Brain microvascular endothelial cell (primary cell): ENCODE measurements around the gene SLC35E2B.

Source experiments
- DNase-seq: peaks from one replicate; pipeline ENCODE4 v3.0.0-alpha.2; 2020
- H3K27ac ChIP-seq: fragments of 250-450 bp; sonication (Bioruptor Pico); 2 replicates; pipeline ENCODE4 v1.5.1; 2020; ENCODE audit warnings: mild to moderate bottlenecking, moderate library complexity
- H3K27me3 ChIP-seq: fragments of 250-450 bp; sonication (Bioruptor Pico); replicated peaks from 2 replicates; pipeline ENCODE4 v1.5.1; 2020; ENCODE audit warnings: mild to moderate bottlenecking
- H3K36me3 ChIP-seq: fragments of 250-450 bp; sonication (Bioruptor Pico); replicated peaks from 2 replicates; pipeline ENCODE4 v1.5.1; 2020; ENCODE audit warnings: mild to moderate bottlenecking
- H3K4me3 ChIP-seq: 2 replicates; pipeline ENCODE4 v1.5.1; 2011; ENCODE audit warnings: low read depth, mild to moderate bottlenecking, control low read depth, low read length, moderate library complexity
- in situ Hi-C: cut with HindIII; loops from 2 replicates; pipeline ENCODE4 v1.10.0; 2017; ENCODE audit warnings: low sequenced_read_pairs, low pct_ligation_motif_present
- TF ChIP-seq, protein P1 (sequence below): IDR thresholded peaks from 2 replicates; pipeline ENCODE4 v1.5.1; 2011; ENCODE audit warnings: low read depth, mild to moderate bottlenecking, moderate library complexity, low read length, control low read depth, inconsistent platforms; ENCODE audit errors: missing control alignments

SLC35E2B gene

DNA sequence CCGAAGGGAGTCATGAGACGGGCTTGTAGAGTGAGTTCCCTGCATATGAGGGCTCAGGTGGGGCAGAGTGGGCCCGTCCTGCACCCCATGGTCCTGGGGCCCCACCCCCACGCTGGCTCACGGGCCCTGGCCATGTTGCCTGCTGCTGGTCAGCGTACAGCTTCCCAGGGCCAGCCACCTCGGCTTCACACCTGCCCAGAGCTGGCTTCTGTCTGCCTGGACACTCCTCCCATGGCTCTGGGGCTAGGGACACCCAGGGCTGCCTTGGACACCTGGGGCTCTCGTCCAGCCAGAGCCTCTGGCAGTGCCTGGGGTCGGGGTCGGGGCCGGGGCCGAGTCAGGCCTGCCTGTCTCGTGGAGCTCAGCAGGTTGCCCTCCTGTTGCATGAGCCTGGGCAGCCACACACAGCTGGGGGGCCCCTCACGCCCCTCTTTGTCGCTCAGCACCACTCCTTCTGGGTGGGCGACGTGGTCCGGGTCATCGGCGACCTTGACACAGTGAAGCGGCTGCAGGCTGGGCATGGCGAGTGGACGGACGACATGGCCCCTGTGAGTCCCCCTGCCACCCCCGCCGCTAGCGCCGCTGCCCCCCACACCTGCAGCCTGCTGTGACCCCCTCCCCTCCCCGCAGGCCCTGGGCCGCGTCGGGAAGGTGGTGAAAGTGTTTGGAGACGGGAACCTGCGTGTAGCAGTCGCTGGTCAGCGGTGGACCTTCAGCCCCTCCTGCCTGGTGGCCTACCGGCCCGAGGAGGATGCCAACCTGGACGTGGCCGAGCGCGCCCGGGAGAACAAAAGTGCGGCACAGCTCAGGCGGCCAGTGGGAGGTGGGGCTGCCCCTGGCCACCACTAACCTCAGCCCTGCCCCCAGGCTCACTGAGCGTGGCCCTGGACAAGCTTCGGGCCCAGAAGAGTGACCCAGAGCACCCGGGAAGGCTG, 66.1 kb downstream of the SLC35E2B start:
- H3K36me3 ChIP-seq = peaks cover 4% of the 10 kb centered on the region
- H3K4me3 ChIP-seq = no peak overlapping the region
- no peak for DNase-seq
- no peak overlapping the region for H3K27ac ChIP-seq
- peaks cover 8% of the 10 kb centered on the region for H3K27me3 ChIP-seq
- TF ChIP-seq, protein P1, sequence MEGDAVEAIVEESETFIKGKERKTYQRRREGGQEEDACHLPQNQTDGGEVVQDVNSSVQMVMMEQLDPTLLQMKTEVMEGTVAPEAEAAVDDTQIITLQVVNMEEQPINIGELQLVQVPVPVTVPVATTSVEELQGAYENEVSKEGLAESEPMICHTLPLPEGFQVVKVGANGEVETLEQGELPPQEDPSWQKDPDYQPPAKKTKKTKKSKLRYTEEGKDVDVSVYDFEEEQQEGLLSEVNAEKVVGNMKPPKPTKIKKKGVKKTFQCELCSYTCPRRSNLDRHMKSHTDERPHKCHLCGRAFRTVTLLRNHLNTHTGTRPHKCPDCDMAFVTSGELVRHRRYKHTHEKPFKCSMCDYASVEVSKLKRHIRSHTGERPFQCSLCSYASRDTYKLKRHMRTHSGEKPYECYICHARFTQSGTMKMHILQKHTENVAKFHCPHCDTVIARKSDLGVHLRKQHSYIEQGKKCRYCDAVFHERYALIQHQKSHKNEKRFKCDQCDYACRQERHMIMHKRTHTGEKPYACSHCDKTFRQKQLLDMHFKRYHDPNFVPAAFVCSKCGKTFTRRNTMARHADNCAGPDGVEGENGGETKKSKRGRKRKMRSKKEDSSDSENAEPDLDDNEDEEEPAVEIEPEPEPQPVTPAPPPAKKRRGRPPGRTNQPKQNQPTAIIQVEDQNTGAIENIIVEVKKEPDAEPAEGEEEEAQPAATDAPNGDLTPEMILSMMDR = no peak
- in situ Hi-C loops = no loop called here

DNA sequence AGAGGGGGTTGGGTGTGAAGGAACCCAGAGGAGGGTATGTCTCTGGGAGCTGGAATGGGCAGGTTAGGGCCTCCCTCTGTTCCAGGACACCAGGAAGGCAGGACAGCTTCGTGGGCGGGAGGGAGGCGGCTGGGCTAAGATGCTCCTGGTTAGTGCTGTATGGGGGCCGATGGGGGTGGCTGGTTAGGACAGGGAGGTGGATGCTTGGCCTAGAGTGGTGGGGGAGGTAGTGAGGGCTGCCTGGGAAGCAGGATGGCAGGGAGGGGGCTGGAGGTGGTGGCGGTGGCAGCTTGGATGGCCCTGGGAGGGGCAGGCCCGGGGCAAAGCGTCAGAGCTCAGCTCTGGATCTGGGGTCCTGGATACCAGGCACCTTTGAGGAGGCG, 66.8 kb downstream of the SLC35E2B start:
- Histone ChIP-seq H3K4me3 (no peak overlapping the region), H3K27ac (no peak overlapping the region), H3K36me3 (peaks cover 4% of the 10 kb centered on the region), H3K27me3 (peaks cover 4% of the 10 kb centered on the region)
- DNase-seq = no peak
- in situ Hi-C loops = no loop called here
- TF ChIP-seq, protein P1 = no peak

DNA sequence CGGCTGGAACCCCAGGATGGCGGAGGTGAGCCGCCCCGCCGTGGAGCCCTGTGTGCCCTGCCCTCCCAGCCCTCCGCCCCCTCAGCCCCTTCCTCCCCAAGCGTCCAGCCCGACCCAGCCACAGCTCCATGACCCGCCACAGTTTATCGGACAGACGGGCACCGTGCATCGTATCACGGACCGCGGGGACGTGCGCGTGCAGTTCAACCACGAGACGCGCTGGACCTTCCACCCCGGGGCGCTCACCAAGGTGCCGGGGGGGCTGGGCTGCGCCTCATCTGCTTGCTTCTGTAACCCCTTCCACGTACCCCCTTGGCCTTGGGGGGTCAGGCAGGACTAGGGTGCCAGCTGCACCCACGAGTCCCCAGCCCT, 67.2 kb downstream of the SLC35E2B start:
- no peak overlapping the region for H3K27ac ChIP-seq
- TF ChIP-seq, protein P1 = no peak
- DNase-seq = no peak
- H3K27me3 ChIP-seq = peaks cover under 1% of the 10 kb centered on the region
- peaks cover 4% of the 10 kb centered on the region for H3K36me3 ChIP-seq
- H3K4me3 ChIP-seq = no peak overlapping the region
- in situ Hi-C loops = no loop called here

DNA sequence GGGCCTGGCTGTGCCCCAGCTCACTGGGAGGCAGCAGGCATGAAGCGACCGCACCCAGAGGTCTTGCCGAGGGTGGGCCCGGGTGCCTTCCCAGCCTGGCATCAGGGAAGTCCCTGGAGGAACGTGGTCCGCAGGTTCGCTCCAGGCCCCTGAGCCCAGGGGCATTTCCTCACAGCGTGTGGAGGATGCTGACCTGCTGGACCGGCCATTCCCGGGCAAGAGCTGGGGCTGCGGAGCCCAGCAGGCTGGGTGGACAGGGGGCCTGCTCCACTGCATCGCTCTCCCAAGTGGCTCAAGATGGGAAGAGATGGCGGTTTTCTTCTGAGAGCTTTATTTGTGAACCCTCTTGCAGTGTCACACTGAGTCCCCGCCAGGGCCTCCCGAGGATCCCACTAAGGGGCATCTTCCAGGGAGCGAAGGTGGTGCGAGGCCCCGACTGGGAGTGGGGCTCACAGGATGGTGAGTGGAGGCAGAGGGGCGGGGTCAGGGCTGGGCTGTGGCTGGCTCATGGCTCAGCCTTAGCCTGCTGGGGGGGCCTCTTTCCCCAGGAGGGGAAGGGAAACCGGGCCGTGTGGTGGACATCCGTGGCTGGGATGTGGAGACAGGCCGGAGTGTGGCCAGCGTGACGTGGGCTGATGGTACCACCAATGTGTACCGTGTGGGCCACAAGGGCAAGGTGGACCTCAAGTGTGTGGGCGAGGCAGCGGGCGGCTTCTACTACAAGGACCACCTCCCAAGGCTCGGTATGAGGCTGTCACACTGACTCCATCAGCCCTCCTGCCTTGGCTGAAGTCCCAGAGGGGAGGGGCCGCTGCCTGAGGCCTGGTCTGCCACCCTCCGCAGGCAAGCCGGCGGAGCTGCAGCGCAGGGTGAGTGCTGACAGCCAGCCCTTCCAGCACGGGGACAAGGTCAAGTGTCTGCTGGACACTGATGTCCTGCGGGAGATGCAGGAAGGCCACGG, 67.9 kb downstream of the SLC35E2B start:
- in situ Hi-C loops = no loop called here
- H3K4me3 ChIP-seq = no peak overlapping the region

DNA sequence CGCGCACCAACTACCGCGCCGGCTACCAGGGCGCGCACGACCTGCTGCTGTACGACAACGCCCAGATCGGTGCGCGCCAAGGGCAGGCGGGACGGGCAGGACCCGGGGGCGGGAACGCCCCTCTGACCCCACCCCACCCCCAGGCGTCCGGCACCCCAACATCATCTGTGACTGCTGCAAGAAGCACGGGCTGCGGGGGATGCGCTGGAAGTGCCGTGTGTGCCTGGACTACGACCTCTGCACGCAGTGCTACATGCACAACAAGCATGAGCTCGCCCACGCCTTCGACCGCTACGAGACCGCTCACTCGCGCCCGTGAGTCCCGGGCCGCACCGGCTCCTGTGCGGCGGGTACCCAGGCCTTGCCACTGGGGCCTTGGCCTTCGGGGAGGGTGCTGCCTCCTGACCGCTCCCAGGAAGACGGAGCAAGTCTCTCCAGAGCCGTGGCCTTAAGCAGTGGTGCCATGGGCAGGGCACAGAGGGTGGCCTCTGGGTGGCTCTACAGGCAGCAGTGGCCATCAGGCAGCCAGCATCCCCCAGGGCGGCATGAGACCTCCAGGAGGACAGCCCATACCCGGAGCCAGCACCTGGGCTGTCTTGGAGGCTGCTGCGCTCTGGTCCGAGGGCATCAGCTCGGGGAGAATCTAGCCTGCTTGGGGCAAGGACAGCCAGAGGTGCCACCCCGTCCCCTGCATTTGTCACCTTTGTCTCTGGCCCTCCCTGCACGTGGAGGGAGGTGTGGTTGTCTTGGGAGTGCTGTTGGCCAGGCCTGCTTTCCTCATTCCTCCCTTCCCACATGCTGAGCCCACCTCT, 68.8 kb downstream of the SLC35E2B start:
- in situ Hi-C loops = no loop called here

More for the DNA sequence above, 67.9 kb downstream of the SLC35E2B start:
- Histone ChIP-seq H3K36me3 (peaks cover 4% of the 10 kb centered on the region), H3K27ac (no peak overlapping the region), H3K27me3 (no peaks in the 10 kb centered on the region)
- no peak for DNase-seq
- TF ChIP-seq, protein P1 = no peak

More for the DNA sequence above, 68.8 kb downstream of the SLC35E2B start:
- Histone ChIP-seq H3K27ac (no peak overlapping the region), H3K4me3 (no peak overlapping the region), H3K36me3 (peaks cover 4% of the 10 kb centered on the region), H3K27me3 (no peaks in the 10 kb centered on the region)
- TF ChIP-seq, protein P1 = no peak
- DNase-seq = no peak
